WERI-Rb-1 (cell line): ENCODE results near the gene AIFM3.
A peak's percentile ranks its signal among the peaks of the same experiment; 100 is the strongest.

Source experiments
- DNase-seq: peaks from one replicate; pipeline ENCODE4 v3.0.0-alpha.2; 2020
- H3K27ac ChIP-seq: fragments of 250-450 bp; sonication (Bioruptor Pico); 2 replicates; pipeline ENCODE4 v1.5.1; 2020; ENCODE audit warnings: mild to moderate bottlenecking, moderate library complexity
- H3K27me3 ChIP-seq: fragments of 250-450 bp; sonication (Bioruptor Pico); 2 replicates; pipeline ENCODE4 v1.5.1; 2021; ENCODE audit warnings: mild to moderate bottlenecking, low read depth, moderate library complexity; ENCODE audit not compliant: insufficient read depth, severe bottlenecking
- H3K36me3 ChIP-seq: fragments of 250-450 bp; sonication (Bioruptor Pico); 2 replicates; pipeline ENCODE4 v1.5.1; 2020; ENCODE audit warnings: mild to moderate bottlenecking, moderate library complexity
- H3K4me3 ChIP-seq: 2 replicates; pipeline ENCODE4 v1.5.1; 2011; ENCODE audit warnings: low read depth, mild to moderate bottlenecking, control low read depth, low read length
- H3K9me3 ChIP-seq: fragments of 250-450 bp; sonication (Bioruptor Pico); 2 replicates; pipeline ENCODE4 v1.5.1; 2021; ENCODE audit warnings: mild to moderate bottlenecking, moderate library complexity; ENCODE audit not compliant: severe bottlenecking
- TF ChIP-seq, protein P1 (sequence below): IDR thresholded peaks from 2 replicates; pipeline ENCODE4 v1.5.1; 2011; ENCODE audit warnings: low read depth, mild to moderate bottlenecking, control low read depth, inconsistent platforms, low read length

Gene AIFM3

DNA sequence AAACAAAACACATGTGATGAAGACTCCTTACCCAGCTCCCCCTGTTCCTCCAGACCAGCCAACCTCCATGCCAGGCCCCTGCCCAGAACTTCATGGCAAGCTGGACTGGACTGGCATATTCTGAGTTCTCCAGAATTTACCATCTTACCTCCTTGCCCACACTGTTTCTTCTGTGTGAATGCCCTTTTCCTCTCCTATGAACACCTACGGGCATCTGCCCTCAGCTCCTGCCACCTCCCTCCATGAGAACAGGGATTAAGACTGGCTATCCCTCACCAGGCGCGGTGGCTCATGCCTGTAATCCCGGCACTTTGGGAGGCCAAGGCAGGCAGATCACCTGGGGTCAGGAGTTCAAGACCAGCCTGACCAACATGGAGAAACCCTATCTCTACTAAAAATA, 6.4 kb upstream of the AIFM3 start:
- H3K27me3 ChIP-seq, result no peaks in the 10 kb centered on the region
- TF ChIP-seq, protein P1, sequence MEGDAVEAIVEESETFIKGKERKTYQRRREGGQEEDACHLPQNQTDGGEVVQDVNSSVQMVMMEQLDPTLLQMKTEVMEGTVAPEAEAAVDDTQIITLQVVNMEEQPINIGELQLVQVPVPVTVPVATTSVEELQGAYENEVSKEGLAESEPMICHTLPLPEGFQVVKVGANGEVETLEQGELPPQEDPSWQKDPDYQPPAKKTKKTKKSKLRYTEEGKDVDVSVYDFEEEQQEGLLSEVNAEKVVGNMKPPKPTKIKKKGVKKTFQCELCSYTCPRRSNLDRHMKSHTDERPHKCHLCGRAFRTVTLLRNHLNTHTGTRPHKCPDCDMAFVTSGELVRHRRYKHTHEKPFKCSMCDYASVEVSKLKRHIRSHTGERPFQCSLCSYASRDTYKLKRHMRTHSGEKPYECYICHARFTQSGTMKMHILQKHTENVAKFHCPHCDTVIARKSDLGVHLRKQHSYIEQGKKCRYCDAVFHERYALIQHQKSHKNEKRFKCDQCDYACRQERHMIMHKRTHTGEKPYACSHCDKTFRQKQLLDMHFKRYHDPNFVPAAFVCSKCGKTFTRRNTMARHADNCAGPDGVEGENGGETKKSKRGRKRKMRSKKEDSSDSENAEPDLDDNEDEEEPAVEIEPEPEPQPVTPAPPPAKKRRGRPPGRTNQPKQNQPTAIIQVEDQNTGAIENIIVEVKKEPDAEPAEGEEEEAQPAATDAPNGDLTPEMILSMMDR, result no peak
- H3K36me3 ChIP-seq, result no peaks in the 10 kb centered on the region
- no peaks in the 10 kb centered on the region for H3K9me3 ChIP-seq
- no peak for DNase-seq
- no peak overlapping the region for H3K4me3 ChIP-seq
- H3K27ac ChIP-seq, result no peak overlapping the region

DNA sequence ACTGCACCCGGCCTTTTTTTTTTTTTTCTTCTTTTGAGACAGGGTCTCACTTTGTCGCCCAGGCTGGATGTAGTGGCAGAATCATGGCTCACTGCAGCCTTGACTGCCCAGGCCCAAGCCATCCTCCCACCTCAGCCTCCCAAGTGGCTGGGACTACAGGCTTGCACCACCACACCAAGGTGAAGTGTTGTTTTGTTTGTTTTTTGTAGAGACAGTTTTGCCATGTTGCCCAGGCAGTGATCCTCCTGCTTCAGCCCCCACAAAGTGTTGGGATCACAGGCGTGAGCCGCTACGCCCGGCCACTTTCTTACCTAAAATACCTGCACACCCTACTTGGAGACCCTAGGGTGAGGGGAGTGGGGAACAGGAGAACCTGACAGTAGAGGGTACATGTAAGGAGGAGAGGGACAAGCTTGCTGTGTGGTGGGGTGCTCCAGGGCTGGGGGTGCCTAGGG, 4.5 kb upstream of the AIFM3 start:
- H3K27me3 ChIP-seq, result no peaks in the 10 kb centered on the region
- no peaks in the 10 kb centered on the region for H3K36me3 ChIP-seq
- no peak overlapping the region for H3K4me3 ChIP-seq
- TF ChIP-seq, protein P1, result no peak
- no peaks in the 10 kb centered on the region for H3K9me3 ChIP-seq
- H3K27ac ChIP-seq, result no peak overlapping the region
- DNase-seq, result no peak

DNA sequence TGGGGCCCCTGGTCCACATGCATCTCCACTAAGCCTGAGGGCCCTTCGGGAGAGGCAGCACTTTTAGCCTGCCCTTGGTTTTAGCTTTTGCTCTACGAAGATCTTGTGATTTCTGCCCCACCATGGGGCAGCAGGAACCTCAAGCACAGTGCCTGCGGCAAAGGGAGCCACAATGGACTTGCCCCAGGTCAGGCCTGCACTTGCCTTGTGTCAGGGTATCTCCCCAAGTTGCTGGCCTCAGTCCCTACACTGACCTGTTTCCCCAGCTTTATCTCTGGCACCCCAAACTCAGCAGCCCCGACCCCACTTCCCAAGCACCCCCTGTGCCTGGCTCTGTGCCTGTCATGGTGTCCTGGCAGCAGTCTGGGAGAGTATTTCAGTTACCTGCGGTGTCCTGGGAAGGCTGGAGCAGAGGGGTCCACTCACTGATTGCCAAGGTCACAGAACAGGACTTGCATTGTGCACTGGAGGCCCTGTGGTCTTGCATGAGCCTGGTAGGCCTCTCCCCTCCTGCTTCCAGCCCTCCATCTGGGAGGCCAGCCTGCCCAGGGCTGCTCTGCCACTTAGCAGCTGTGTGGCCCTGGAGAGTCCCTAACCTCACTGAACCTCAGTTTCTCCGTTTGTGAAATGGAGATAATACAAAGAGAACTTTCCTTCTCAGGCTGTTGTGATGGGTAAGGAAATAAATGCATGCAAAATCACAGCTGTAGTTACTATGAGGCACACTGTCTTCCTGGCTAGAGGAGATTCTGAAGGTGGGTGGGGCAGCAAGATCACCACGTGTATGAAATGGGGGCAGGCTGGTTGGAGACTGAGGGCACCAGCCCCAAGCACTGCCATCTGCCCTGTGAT, 3.6 kb upstream of the AIFM3 start:
- no peak overlapping the region for H3K27ac ChIP-seq
- no peaks in the 10 kb centered on the region for H3K27me3 ChIP-seq

DNA sequence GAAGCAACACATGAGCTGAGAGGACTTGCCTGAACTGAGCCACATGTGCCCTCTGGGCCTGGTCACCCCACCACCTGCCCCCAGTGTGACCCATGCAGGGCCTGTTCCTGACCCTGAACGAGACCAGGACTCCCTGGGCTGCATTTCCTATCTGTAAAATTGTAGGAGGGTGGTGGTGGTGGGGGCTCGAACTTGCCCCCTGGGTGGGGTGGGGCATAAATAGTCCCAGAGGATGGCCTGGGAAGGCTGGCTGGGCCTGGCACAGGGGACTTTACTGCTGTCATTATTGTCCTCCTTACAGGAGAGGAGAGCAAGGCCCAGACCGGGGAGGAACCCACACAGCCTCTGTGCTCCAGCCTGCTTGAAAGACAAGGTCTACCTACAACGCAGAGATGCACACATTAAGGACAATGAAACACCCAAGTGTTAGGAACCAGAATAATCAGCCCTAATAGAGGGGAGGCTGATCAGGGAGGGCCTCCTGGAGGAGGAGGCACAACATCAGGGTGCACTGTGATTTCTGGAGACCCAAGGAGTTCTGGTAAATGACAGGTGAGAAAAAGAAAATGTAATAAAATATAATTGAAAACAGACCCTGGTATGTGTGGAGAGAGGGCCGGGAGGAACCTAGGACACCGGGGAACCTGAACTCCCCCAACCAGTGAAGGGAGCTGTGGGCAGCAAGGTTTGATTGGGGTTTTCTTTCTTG, 2.8 kb upstream of the AIFM3 start:
- Histone ChIP-seq H3K4me3 (peak overlapping the region; percentile 41), H3K9me3 (no peaks in the 10 kb centered on the region), H3K27ac (no peak overlapping the region), H3K27me3 (no peaks in the 10 kb centered on the region), H3K36me3 (no peaks in the 10 kb centered on the region)
- TF ChIP-seq, protein P1, result no peak
- no peak for DNase-seq

More for the DNA sequence above, 3.6 kb upstream of the AIFM3 start:
- Histone ChIP-seq H3K9me3 (no peaks in the 10 kb centered on the region), H3K4me3 (no peak overlapping the region), H3K36me3 (no peaks in the 10 kb centered on the region)
- TF ChIP-seq, protein P1, result no peak
- DNase-seq, result no peak

DNA sequence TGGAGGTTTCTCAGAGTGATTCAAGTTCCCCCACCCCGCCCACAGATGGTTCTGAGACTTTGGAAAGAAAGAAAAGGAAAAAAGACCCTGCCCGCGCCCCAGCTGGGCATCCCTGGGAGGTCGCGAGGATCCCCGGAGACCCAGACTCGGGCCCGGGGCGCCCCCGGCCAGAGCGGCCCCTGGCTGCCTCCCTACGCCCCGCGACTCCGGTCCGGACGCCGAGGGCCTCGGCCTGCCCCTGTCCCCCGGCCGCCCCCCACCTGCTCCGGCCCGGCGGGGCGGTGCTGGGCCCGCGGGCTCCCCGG, 2.3 kb upstream of the AIFM3 start:
- no peak overlapping the region for H3K27ac ChIP-seq
- no peaks in the 10 kb centered on the region for H3K36me3 ChIP-seq
- peak overlapping the region; percentile 41 for H3K4me3 ChIP-seq
- no peaks in the 10 kb centered on the region for H3K9me3 ChIP-seq
- TF ChIP-seq, protein P1, result no peak
- H3K27me3 ChIP-seq, result no peaks in the 10 kb centered on the region
- no peak for DNase-seq
